HG02798 (cell line): ENCODE data around the gene TPPP2.

Source experiments
- ATAC-seq: cut with Tn5 transposase; IDR thresholded peaks from one replicate; pipeline ENCODE4 v1.9.1; 2021; ENCODE audit warnings: mild to moderate bottlenecking; ENCODE audit not compliant: unreplicated experiment, poor library complexity

TPPP2 gene

DNA sequence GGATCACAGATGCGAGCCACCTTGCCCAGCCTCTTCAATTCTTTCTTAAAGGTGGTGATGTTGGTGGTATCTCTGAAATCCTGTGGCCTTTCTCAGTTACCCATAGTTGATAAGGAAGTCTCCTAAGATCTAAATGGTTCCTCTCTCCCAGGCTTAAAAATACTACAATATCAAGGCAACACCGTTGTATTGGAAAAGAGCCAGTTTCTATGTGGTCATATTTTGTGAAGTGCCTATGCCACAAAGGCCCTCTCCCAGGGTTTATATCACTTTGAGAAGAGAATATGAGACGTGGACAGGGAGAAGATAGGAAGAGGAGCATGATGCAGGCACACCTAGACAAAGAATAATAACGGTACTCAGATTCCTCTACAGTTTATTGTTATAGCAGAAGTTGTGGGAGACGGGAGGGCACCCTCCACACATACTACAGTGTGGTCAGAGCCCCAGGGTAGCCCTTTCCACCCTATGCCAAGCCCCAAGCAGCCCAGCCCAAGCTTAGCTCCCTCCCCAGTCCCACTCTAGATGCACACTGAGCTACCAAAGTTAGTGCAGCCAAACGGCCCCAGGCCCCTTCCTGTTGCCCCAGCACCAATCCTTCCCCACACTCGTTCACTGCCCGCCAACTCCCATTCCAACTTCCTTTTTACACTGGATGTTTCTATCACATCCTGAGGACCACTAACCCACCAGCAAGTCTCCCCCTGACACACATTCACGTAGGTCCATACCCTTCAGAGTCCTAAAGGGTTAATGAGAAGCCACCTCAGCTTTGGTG, 13.4 kb upstream of the TPPP2 start:
- ATAC-seq, result no peak

DNA sequence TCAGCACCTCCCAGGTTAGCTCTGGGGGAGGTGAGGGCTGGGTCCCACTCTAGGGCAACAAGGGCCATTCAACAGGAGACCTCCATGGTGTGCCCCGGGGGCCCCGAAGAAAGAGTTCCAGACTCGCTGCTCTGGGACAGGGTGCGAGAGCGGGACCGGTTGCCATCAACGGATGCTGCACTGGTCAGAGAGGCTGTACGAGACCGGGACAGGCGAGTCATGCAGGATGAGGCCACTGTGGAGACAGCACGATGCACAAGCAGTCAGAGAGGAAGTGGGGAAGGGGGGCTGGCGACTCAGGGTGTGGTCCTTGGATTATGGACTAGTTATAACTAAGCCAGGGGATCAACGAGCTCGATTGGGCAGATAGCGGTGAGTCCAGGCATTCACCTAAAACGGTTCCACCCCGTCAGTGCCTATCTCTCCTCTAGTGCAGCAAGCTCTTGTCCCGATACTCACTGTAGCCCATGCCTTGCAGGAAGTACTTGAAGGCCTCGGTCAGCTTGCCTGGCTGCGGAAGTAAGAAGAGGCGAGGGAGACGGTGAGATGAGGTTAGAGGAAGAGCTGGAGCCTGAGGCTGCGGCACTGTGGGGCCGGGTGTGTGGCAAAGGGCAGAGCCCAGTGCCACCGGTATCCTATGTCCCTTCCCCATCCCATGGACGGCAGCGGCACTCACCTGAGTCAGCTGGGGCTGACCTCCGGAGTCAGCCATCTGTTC, 12.3 kb upstream of the TPPP2 start:
- no peak for ATAC-seq

DNA sequence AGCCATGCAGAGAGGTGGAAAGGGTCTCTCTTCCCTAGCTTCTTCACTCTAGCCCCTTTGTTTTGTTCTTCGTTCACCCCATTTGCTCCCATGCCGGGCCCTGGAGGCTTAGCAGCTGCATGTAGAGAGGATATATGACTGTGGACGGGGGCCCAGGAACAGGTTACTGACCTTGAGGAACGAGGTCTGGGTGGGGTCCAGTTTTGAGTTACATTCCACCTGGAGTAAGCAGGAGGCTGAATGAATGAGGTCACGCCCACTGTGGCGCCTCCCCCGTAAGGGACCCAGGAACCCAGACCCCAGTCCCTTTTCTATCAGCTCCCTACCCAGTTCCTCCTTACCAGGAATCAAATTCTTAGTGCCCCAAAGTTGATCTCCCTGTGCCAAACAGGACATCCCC, 11.7 kb upstream of the TPPP2 start:
- no peak for ATAC-seq

DNA sequence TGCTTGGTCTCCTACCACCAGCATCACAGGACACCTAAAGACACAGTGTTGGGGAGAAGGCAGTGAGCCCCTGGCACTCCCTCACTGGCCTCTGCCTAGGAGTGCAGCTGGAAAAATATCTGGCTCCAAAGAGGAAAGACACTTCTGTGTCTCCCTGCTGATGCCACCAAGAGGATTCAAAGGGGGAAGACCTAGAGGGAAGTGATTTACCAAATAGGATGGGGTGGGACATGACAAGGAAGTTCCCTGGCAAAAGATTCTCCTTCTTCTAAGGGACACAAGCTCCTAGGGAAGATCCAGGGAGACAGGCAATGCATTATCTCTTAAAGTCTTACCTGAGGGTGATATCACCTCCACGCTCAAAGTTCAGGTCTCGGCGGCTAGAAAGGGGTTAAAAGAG, 11.2 kb upstream of the TPPP2 start:
- no peak for ATAC-seq

DNA sequence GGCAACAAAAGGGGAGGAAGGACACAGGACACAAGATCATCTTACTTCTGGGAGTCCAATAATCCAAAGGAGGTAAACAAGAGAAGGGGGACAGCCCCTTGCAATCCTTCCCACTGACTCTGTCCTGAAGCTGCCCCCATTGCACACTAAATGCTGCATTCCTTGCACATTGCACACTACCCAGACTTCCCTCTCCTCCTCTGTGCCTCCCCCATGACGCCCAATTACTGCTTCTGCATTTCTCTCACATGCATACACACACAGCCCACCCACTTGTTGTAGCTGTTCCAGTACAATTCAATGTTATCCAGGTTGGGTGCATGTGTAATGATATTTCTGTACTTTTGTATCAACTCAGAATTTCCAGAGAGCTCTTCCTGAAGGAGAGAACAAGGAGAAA, 10.7 kb upstream of the TPPP2 start:
- ATAC-seq, result no peak

DNA sequence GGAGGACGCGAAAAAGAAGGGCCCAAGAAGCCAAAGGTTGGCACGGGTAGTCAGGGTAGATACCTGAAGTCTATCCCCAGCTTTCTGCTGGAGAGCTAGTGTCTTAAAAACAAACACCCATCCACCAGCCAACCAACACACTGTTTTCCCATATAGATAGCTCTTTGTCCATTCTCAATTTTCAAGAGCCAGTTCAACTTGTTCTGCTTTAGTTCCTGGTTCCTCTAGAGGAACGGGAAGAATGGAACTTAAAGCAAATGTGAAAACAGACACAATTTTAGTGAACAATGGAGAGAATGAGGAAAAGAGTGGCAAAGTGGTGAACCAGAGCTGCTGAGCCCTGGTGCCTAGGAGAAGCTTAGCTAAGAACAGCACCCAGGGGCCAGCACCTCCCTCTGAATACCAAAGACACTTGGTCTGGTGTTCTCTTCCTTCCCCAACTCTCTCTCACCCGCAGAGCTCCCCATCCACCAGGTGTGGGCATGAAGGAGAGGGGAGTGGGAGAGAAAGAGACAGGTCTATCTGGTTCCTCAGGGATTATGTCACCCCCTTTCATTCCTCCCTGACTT, 9.0 kb upstream of the TPPP2 start:
- no peak for ATAC-seq

- no peak for ATAC-seq
Measured at GRCh38 chr14:21022686-21023085, 7.3 kb upstream of the TPPP2 start.

DNA sequence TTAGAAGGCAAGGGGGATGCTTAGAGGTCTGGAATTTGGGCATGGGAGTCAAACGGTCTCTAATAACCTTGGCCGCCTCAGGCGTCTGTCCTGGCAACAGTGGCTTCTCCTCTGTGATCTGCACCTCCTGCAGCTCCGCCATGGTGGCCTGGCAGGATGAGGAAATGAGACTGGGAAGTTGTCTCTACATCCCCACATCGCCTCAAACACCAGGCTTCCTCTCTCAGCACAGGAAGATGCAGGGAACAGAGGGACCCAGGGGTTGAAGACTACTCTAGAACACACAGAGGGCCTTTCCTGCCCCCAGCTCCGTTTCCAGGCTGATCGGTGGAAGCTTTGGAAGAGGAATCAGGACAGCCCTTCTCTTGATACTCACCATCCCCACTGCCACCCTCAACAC, 6.8 kb upstream of the TPPP2 start:
- ATAC-seq, result no peak

DNA sequence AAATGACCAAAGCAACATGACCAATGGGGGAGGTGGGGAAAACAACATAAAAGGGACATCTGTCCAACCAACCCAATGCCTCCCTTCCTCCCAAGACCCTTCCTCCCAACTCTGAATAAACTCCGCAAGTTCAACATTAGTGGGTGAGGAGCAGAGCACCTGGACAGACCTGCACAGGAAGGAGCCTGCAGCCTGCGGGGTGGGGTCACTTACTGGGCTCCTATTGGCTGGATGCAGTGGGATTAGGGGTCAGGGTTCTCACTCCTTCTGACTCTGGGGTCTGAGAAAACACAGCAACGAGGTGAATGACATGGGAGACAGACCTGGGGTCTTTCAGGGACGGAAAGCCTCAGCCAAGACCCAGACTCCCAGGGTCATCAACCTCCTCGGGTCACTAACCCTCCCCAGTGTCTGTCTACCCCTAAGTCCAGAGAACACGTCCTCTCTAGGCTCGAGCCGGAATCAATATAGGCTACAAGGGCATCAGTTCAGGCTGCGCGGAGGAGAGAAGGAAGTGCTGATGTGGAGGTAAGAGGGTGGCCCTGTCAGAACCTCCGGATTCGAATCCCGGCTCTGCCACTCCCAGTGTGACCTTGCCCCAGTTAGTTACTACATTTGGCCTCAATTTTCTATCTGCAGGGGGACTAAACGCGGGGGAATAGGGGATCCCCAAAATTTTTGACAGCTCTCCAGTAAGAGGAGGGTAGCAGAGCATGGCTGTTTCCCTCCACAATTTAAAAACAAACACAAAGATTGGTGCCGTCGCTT, 6.0 kb upstream of the TPPP2 start:
- no peak for ATAC-seq

DNA sequence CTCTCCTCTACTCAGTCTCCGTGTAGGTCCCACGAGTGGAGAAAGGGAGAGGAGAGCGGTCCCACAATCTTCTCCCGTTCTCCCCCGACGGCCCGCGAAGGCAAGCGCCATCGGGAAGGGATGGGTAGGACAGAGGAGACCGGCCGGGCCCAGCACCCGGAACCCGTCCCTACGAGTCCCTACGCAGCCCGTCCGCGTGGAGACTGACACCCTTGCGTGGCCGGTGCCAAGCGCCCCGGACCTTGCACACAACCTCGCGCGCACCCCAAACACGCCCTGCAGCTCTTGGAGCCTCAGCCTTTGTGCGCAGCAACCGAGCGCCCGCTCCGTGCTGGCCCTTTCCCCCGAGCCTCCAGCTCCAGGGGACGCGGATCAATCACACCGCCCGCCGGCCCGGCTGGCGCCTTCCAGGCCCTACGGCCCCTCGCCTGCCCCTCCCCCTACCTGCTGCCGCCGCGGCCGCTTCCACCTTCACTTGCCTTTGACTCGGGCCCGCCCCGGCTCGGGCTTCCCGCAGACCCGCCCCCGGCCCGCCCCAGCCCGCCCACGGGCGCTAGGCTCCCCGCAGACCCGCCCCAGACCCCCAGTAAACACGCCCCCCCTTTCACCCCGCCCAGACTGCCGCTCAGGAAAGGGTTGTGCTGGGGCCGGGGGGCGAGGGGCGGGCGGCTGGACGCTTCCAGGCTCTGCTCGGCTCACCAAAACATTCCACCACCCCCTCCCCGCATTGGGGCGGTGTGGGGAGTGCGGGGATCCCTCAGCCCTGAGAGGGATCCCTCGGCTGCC, 5.2 kb upstream of the TPPP2 start, which contains the start of gene NDRG2:
TSS of gene NDRG2 (minus strand) at position 477 of the 786 bp plus-strand sequence. CDS start 1,746 bp downstream, outside the sequence.
- ATAC-seq, result peak; percentile 39

DNA sequence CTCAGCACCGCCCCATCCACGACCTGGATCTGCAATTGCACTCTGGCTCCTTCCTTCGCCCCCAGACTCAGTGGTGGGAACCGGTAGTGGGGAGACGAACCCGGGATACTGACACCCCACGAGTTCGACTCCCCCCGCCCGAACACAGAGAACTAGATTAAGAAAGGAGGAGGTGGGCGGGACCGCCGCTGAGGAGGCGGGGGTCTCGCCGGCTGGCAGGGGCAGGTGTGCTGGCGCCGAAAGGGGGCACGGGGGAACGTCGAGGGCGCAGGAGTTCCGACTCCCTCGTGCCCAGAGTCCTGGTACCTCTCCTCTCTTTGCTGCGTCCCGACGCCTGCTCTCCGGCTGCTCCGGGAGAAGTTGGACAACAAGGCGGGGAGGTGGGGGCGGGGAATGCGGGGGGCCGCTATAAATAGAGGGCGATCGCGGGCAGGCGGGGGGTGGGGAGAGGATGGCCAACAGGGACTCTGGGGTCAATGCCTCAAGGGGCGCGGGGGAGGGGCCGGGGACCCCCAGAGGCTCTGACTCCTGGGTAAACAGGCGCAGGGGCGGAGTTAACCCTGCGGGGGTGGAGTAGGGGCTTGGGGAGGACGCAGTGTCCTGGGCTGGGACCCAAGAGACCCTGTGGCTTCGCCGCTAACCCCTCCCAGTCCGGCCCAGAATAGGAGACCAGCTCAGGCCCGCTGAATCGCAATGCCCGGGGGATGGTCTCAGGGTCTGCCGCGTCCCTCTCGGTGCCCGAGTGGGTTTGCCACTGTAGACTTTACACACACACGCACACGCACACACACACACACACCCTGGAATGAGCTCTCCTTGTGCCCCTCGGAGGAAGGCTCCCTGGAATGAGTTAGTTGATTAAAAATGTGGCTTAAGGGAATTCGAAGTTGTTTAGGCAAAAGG, 4.4 kb upstream of the TPPP2 start:
- ATAC-seq, result no peak

GRCh38 chr14:21026274-21026987, 3.6 kb upstream of the TPPP2 start:
- ATAC-seq, result no peak

- ATAC-seq, result no peak
Measured at GRCh38 chr14:21026988-21027315, 3.1 kb upstream of the TPPP2 start.

- no peak for ATAC-seq
Measured at GRCh38 chr14:21030531-21030930, 514 bp downstream of the TPPP2 start.

DNA sequence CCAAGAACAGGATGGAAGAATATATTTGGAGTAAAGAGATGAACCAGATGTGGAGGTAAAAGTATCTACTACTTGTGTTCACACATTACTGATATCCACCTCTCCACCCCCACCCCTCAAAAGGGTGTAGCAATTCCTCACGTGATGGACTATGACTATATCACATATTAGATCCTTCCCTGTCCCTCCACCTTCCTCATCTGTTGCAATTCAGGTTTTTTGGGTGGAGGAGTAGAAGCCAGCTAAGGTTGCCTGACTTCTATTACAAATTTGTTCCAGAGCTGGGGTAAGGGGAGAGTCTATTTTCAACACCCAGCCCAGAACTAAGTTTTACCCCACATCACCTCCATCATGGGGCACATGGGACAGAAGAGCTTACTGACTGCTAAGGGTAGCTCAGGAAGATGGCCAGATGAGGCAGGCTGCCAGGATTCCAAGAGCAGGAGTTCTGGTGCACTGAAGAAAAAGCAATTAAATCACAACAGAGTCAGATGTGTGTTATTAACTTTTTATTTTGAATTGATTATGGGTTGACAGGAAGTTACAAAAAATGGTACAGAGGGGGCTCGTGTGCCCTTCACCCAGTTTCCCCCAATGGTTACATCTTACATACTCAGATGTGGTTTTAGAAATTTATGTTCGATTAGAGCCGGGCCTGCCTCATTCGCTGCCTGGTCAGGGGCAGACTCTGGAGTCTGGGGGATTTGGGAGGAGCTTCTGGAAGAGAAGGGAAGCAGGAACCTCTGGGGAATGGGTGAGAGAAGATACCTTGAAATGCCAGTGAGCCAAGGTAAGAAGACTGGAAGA, 2.5 kb downstream of the TPPP2 start:
- no peak for ATAC-seq

DNA sequence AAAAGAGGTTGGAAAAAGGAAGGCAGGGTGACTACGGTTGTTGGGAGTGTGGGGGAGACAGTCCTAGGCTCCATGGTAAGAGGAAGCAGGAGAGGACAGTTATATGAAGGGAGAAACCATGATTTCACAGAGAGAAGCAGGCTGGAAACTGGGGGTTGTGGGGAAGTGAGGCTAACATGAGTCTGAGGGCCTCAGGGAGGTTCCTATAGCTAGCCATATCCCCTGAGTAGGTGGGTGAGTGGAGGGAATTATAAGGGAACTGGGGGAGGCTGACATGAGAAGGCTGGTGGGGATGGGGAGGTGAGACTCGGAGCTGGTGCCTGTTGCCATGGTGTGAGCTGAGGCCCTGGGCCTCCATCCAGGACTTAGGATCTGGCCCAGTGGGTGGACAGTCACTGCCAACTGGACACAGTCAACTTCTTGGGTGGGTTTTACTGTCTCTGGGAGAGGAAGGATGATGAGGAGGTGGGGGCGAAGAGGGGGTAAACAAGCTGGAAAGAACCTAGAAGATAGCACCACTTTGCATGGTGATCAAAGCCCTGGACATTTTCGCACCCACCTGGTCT, 3.2 kb downstream of the TPPP2 start:
- ATAC-seq, result no peak

DNA sequence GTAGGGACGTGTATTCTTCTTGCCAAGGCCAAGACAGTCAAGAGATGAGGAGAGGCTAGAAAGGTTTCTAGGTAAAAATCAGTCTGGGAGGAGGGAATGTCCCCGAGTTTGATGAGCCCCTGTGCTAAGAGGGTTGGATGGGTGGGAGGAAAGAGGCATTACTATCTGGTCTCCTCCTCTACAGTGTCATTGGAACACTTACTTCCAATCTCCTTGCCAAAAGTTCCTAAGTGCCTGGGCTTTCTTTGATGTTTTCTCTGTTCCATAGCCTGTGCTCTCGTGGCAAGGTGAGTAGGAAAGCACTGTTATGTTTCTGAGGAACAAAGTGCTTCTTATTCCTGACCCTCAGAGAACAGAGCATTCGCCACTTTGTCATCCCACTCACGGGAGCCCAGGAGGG, 4.7 kb downstream of the TPPP2 start, which contains the start of gene RNASE13:
TSS of gene RNASE13 (minus strand) at position 101 of the 400 bp plus-strand sequence. CDS start 519 bp downstream, outside the sequence.
- no peak for ATAC-seq
